Heart right ventricle (tissue), 16 donors: ENCODE measurements around the gene IKZF4. TPM values are rescaled to one million over a fixed set of nuclear protein-coding genes. Genes with fewer than 3 reads are reported as not detected.
"Not testable (repeated sequence)": the region's sequence is repeated elsewhere in the genome, so short reads cannot be mapped to it uniquely, and the experiment has no call there.

Experiments
- ATAC-seq, 8 donors: fragments of 200-7000 bp; cut with Tn5 transposase; one replicate each; pipeline ENCODE4 v1.9.1; 2020; ENCODE audit warnings: mild to moderate bottlenecking in 8 of 8, moderate library complexity in 8 of 8, moderate number of reproducible peaks in 1 of 8
- DNase-seq, 2 donors: peaks; one replicate each; pipeline ENCODE4 v3.0.0-alpha.2; 2020
- H3K27ac ChIP-seq, 10 donors: fragments of 200-600 bp; sonication (generic) in 2 of 10; one replicate each; pipeline versions ENCODE4 v1.5.0 to v1.8.0; 2020 to 2022; ENCODE audit warnings: mild to moderate bottlenecking in 3 of 10
- H3K27me3 ChIP-seq, 7 donors: fragments of 200-600 bp; one replicate each; pipeline ENCODE4 v1.8.0; 2021 to 2022; ENCODE audit warnings: mild to moderate bottlenecking in 2 of 7
- H3K36me3 ChIP-seq, 9 donors: fragments of 200-600 bp; sonication (generic) in 1 of 9; one replicate each; pipeline versions ENCODE4 v1.5.0 to v1.8.0; 2020 to 2022; ENCODE audit warnings: mild to moderate bottlenecking in 2 of 9
- H3K4me1 ChIP-seq, 9 donors: fragments of 200-600 bp; sonication (generic) in 1 of 9; one replicate each; pipeline versions ENCODE4 v1.5.0 to v1.8.0; 2020 to 2022; ENCODE audit warnings: mild to moderate bottlenecking in 4 of 9
- H3K4me3 ChIP-seq, 10 donors: fragments of 200-600 bp; sonication (generic) in 2 of 10; one replicate each; pipeline versions ENCODE4 v1.5.0 to v1.8.0; 2020 to 2022; ENCODE audit warnings: mild to moderate bottlenecking in 7 of 10, moderate library complexity in 2 of 10
- H3K9me3 ChIP-seq, 11 donors: fragments of 200-600 bp in 10 of 11; sonication (generic) in 2 of 11; one replicate each; pipeline versions ENCODE4 v1.5.0 to v1.8.0; 2013 to 2022; ENCODE audit warnings: mild to moderate bottlenecking in 2 of 11, control low read depth in 1 of 11, moderate library complexity in 1 of 11
- WGBS, 2 donors: extraction: QIAGEN DNeasy Blood & Tissue Kit; methylation state at CpG; one replicate each; pipeline ENCODE4 v1.1.7; 2013; ENCODE audit warnings: inconsistent platforms in 1 of 2; 5-methylcytosine and 5-hydroxymethylcytosine counted together
- intact Hi-C, 10 donors: fragments of 100-400 bp; cut with DNase I; formaldehyde crosslinking; loops; one replicate each; pipeline versions ENCODE4 v1.11.1 to v1.14.2; 2022
- polyA plus RNA-seq, 2 donors: library from polyadenylated mRNA; stranded (reverse); fragments of 200-250 nt; gene quantifications; one replicate each; pipeline ENCODE4 v1.2.3, GENCODE V29; 2013
- total RNA-seq, 10 donors: library from RNA; stranded (reverse); fragmentation: NEBNext Ultra II Directional in 3 of 10; extraction: Animal tissue kit (Norgen Biotek cat#: 25700) in 3 of 10; gene quantifications; one replicate each; pipeline versions ENCODE4 v1.2.1 to v1.2.4, GENCODE V29; 2021 to 2023
- TF ChIP-seq, protein P1 (sequence below), 9 donors: fragments of 200-600 bp; sonication (generic) in 2 of 9; IDR thresholded peaks; one replicate each; pipeline versions ENCODE4 v1.5.0 to v1.8.0; 2021 to 2022; ENCODE audit warnings: antibody characterized with exemption in 9 of 9, mild to moderate bottlenecking in 5 of 9, moderate library complexity in 1 of 9
- donor health status: Arrhythmogenic right ventricular cardiomyopathy.
- donor health status: ischemic (EF 13 %, LVEDD 7.1; RV severe dilation, severe dysfunction).
- donor health status: healthy with polysubstance abuse.
- donor health status: DM: no; HTN: yes; CAD: no.
- donor health status: DM: no; HTN: no; CAD: no.
- donor health status: ischemic (EF 25% LVEDD 6.9; RV normal size, moderate dysfunction).
- donor health status: ischemic (EF 25% LVEDD 5.7; RV mildly dilated, moderate dysfunction).
- donor health status: healthy.
- donor health status: DM: yes; HTN: yes; CAD: no.
- donor health status: Ischemic cardiomyopathy.
- donor health status: ischemic (EF 35%, LVEDD 5.7; RV mildly dilated, moderate dysfunction).
- donor health status: nonischemic (EF 11% LVEDD 7.7; RV severe dilation, severe dysfunction).
- donor health status: DM: yes; HTN: yes; CAD: no.
- donor health status: PGD.
- donor health status: ischemic (EF 29% LVEDD 5.4; RV normal size, mild dysfunction).
- donor health status: nonischemic (EF 23%, LVEDD 6.1; RV moderate dilation, normal function).

The IKZF4 gene
- total and polyA plus RNA-seq, 12 donors: 1.6 to 10.1 (median 7.1) TPM

DNA sequence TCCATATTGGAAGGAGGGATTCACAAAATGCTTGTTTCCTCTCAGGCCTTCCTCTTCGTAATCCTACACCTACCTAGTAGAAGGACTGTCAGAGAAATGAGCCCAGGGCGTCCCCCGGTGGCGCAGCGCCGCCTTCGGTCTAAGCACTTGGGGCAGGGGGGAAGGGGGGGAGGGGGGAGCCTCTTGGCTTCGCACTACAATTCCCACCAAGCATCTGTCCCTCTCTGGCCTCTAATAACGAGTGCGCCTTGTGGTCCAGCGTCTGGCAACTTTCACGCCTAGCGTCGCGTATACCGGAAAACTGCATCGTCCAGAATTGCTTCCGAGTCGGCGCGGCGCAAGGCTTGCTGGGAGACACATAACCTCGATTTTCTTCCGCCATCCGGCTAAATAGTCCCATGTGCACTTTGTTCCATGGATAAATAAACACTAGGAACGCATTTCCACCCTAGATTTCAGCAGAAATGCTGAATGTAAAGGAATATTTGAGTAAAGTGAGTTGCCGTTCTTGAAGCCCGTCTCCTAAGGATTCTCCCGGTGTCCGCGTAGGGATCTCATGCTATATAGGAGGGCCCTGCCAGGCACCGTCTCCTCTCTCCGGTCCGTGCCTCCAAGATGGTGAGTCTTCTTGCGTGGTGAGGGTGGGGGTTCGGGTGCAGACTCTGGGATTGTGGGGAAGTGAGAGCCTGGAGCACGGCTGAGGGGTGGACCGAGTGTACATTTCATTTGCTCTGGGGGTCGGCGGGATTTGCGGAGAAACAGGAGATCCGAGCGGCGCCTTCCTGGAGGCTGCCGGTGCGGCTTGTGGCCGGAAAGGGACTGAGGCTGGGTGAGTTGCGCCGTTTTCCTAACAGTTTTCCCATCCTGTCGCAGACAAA lies 20.9 kb downstream of the IKZF4 start, which contains the start of gene RPS26:
Gene RPS26 (plus strand): TSS at position 367 of the 878 bp plus-strand sequence. CDS start 249 bp downstream, at position 616.
- TF ChIP-seq, protein P1, sequence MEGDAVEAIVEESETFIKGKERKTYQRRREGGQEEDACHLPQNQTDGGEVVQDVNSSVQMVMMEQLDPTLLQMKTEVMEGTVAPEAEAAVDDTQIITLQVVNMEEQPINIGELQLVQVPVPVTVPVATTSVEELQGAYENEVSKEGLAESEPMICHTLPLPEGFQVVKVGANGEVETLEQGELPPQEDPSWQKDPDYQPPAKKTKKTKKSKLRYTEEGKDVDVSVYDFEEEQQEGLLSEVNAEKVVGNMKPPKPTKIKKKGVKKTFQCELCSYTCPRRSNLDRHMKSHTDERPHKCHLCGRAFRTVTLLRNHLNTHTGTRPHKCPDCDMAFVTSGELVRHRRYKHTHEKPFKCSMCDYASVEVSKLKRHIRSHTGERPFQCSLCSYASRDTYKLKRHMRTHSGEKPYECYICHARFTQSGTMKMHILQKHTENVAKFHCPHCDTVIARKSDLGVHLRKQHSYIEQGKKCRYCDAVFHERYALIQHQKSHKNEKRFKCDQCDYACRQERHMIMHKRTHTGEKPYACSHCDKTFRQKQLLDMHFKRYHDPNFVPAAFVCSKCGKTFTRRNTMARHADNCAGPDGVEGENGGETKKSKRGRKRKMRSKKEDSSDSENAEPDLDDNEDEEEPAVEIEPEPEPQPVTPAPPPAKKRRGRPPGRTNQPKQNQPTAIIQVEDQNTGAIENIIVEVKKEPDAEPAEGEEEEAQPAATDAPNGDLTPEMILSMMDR (IDR thresholded peaks at IDR 0.05): peak in 8 of 9 donors; percentile 34 to 69 (median 54)
- Histone ChIP-seq H3K27me3 (no peaks in the 10 kb centered on the region), H3K4me1 (peaks cover 0 to 23% (median 18%) of the 10 kb centered on the region in 9 donors), H3K4me3 (peak within 1 kb of the TSS; percentile 57 to 96 (median 80)), H3K9me3 (no peaks in the 10 kb centered on the region), H3K27ac (peak within 1 kb of the TSS; percentile 92 to 99 (median 97)), H3K36me3 (peaks cover 0 to 53% (median 24%) of the 10 kb centered on the region in 9 donors)
- intact Hi-C loops: loop anchor here in 6 of 10 donors (1.0 to 10.0 kb wide), 12 partner anchors 44 to 307 kb away; partner anchors contain the start of genes SUOX (in 4 of the 6), PA2G4 (in 2 of the 6), PYM1 (in 2 of the 6) and DGKA (in 1 of the 6)
- 0% methylated on average over 50 of the region's 50 CpGs for WGBS, 2 donors
- DNase-seq: peak; percentile 94 to 98
- ATAC-seq: peak; percentile 95 to 99 (median 97)

DNA sequence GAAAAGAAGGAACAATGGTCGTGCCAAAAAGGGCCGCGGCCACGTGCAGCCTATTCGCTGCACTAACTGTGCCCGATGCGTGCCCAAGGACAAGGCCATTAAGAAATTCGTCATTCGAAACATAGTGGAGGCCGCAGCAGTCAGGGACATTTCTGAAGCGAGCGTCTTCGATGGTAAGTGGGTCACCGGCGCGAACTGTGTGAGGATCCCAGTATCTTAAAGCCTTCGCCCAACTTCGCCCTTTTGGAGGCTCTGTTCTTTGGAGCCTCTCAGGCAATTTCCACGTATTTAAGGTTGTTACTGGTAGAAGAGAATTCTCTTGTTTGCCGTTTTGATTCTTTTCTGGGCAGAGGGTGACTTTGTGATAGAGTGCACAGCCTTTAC lies 21.6 kb downstream of the IKZF4 start:
- intact Hi-C loops: loop anchor here in 5 of 10 donors (5.0 to 10.0 kb wide), 8 partner anchors 45 to 308 kb away; partner anchors contain the start of genes PA2G4 (in 2 of the 5), SUOX (in 2 of the 5), DGKA (in 1 of the 5) and GDF11 (in 1 of the 5)
- Histone ChIP-seq H3K27ac (peak overlapping the region; percentile 92 to 99 (median 97)), H3K36me3 (peaks cover 0 to 51% (median 24%) of the 10 kb centered on the region in 9 donors), H3K4me1 (peaks cover 0 to 23% (median 18%) of the 10 kb centered on the region in 9 donors), H3K4me3 (peak overlapping the region; percentile 57 to 96 (median 80))
- WGBS, 2 donors: 0 to 5% methylated on average over 17 to 19 of the region's 20 CpGs
- H3K27me3 ChIP-seq, DNase-seq, H3K9me3 ChIP-seq: not testable (repeated sequence)
- ATAC-seq: peak in 2 of 8 donors; percentile 1

DNA sequence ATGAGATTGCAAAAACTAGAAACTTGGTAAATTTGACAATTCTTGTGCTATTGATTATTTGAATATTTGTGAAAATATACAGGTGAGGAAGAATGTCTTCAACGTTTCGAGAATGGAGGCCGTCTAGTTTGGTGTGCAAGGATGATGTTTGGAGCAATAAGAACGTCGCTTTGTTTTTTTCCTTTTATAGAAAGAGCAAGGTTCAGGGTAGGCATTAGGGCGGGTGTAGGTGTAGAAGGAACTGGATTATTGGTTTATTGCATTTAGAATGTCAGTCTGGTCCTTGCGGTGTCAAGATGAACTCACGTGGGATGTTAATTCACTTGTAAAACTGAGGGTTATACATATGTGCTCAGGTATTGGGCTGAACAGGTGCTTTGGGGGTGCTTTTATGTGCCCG lies 22.0 kb downstream of the IKZF4 start:
- Histone ChIP-seq H3K9me3 (no peaks in the 10 kb centered on the region), H3K27ac (peak overlapping the region in 9 of 10 donors; percentile 92 to 99 (median 97)), H3K4me3 (peak overlapping the region; percentile 57 to 96 (median 80)), H3K36me3 (peaks cover 0 to 49% (median 24%) of the 10 kb centered on the region in 9 donors), H3K27me3 (no peaks in the 10 kb centered on the region), H3K4me1 (peaks cover 0 to 23% (median 18%) of the 10 kb centered on the region in 9 donors)
- ATAC-seq (no peak), DNase-seq (no peak)
- TF ChIP-seq, protein P1 (IDR thresholded peaks at IDR 0.05): no peak
- intact Hi-C loops: loop anchor here in 5 of 10 donors (5.0 to 10.0 kb wide), 8 partner anchors 46 to 308 kb away; partner anchors contain the start of genes PA2G4 (in 2 of the 5), SUOX (in 2 of the 5), DGKA (in 1 of the 5) and GDF11 (in 1 of the 5)
- WGBS, 2 donors: 39 to 41% methylated on average over 9 of the region's 9 CpGs

DNA sequence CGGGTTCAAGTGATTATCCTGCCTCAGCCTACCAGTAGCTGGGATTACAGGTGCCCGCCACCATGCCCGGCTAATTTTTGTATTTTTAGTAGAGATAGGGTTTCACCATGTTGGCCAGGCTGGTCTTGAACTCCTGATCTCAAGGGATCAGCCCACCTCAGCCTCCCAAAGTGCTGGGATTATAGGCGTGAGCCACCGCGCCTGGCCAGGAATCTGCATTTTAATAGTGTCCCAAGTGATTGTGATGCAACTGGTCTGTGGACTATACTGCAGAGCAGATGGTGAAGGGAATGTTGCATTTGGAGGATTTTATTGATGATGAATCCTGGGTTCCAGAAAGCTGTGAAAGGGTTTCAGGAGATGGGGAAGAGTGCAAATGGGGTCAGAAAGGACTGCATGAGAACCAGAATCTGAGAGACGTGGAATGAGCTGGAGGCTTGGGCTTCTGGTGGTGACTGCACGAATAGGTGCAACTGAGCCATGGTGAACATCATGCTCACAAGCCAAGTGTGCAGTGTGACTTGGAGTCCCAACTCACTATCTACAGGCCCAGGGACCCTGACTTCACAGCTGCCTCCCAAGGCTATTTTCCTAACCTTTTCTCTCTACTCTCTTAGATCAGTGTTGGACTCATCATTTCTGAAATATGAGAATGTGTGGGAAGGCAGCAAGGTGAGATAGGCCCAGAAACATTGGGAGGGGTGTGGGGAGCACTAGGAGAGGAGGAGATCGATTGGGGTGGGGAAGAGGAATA lies 25.4 kb downstream of the IKZF4 start:
- ATAC-seq: no peak
- H3K4me3 ChIP-seq: no peak overlapping the region
- H3K27ac ChIP-seq: peak overlapping the region in 2 of 10 donors; percentile 29 to 45
- no peaks in the 10 kb centered on the region for H3K9me3 ChIP-seq
- DNase-seq: no peak
- intact Hi-C loops: loop anchor here in 5 of 10 donors (5.0 to 10.0 kb wide), 5 partner anchors 56 to 311 kb away; partner anchors contain the start of genes PA2G4 (in 3 of the 5), DGKA (in 1 of the 5) and SMARCC2 (in 1 of the 5)
- H3K27me3 ChIP-seq: no peaks in the 10 kb centered on the region
- 82 to 84% methylated on average over 9 of the region's 9 CpGs for WGBS, 2 donors
- H3K36me3 ChIP-seq: peaks cover 0 to 39% (median 24%) of the 10 kb centered on the region in 9 donors
- TF ChIP-seq, protein P1 (IDR thresholded peaks at IDR 0.05): no peak
- peaks cover 0 to 17% (median 14%) of the 10 kb centered on the region in 9 donors for H3K4me1 ChIP-seq
